Gastroesophageal sphincter (tissue), 3 donors: ENCODE results near the gene DCPS.

Source experiments
- CTCF ChIP-seq, 4 experiments: fragments of 200-600 bp in 2 of 4; fragments of 450-650 bp in 2 of 4; sonication (generic) in 1 of 4; IDR thresholded peaks; one replicate each; pipeline ENCODE4 v1.5.1; 2017 to 2019; ENCODE audit warnings: antibody characterized with exemption in 4 of 4, mild to moderate bottlenecking in 2 of 4, moderate library complexity in 2 of 4
- EP300 ChIP-seq: sonication (generic); formaldehyde crosslinking; IDR thresholded peaks from one replicate; pipeline ENCODE4 v1.6.1; 2017; ENCODE audit warnings: antibody characterized with exemption, mild to moderate bottlenecking
- POLR2A ChIP-seq, 2 donors: fragments of 450-650 bp; IDR thresholded peaks; one replicate each; pipeline ENCODE4 v1.6.1; 2017; ENCODE audit warnings: antibody characterized with exemption in 2 of 2, mild to moderate bottlenecking in 2 of 2, moderate library complexity in 1 of 2

GRCh38 chr11:126348806-126349582 is 45.1 kb downstream of the DCPS start:
- TF ChIP-seq CTCF (IDR thresholded peaks at IDR 0.05) (no peak), EP300 (no peak), POLR2A (IDR thresholded peaks at IDR 0.05) (no peak)
